GM23338 (cell line): ENCODE measurements around the gene NUFIP2.
"Not testable (repeated sequence)": the region's sequence is repeated elsewhere in the genome, so short reads cannot be mapped to it uniquely, and the experiment has no call there.

Experiments used
- REST ChIP-seq: IDR thresholded peaks from one replicate; pipeline ENCODE4 v1.6.1; 2018; ENCODE audit warnings: antibody characterized with exemption; ENCODE audit not compliant: unreplicated experiment
- ZNF114 ChIP-seq: fragments of 250-450 bp; sonication (Bioruptor Pico); IDR thresholded peaks from 2 replicates; pipeline ENCODE4 v1.5.0; 2020; ENCODE audit warnings: mild to moderate bottlenecking, moderate library complexity
- TF ChIP-seq, protein P1 (sequence below), 2 experiments: fragments of 200-600 bp in 1 of 2; sonication (generic) in 1 of 2; conservative IDR thresholded peaks; 2 replicates each; pipeline versions ENCODE4 v1.5.1 to v1.6.1; 2016 to 2017; ENCODE audit warnings: antibody characterized with exemption in 2 of 2, low read depth in 2 of 2, mild to moderate bottlenecking in 2 of 2, moderate library complexity in 1 of 2

GRCh38 chr17:29271980-29272379 lies 22.0 kb downstream of the NUFIP2 start:
- TF ChIP-seq, protein P1, sequence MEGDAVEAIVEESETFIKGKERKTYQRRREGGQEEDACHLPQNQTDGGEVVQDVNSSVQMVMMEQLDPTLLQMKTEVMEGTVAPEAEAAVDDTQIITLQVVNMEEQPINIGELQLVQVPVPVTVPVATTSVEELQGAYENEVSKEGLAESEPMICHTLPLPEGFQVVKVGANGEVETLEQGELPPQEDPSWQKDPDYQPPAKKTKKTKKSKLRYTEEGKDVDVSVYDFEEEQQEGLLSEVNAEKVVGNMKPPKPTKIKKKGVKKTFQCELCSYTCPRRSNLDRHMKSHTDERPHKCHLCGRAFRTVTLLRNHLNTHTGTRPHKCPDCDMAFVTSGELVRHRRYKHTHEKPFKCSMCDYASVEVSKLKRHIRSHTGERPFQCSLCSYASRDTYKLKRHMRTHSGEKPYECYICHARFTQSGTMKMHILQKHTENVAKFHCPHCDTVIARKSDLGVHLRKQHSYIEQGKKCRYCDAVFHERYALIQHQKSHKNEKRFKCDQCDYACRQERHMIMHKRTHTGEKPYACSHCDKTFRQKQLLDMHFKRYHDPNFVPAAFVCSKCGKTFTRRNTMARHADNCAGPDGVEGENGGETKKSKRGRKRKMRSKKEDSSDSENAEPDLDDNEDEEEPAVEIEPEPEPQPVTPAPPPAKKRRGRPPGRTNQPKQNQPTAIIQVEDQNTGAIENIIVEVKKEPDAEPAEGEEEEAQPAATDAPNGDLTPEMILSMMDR (conservative IDR thresholded peaks at IDR 0.05; ENCODE audit: low read depth in 2 of 2) = not testable (repeated sequence)
- TF ChIP-seq ZNF114 (CRISPR knock-in tag); REST: not testable (repeated sequence)
